G401.6 (cell line): ENCODE measurements around the gene PMEPA1.

Experiments
- FAIRE-seq: peaks from 2 replicates; lab custom pipeline; 2012; peaks lifted over from hg19 to GRCh38; lab: Jason Lieb, UNC

PMEPA1 gene

DNA sequence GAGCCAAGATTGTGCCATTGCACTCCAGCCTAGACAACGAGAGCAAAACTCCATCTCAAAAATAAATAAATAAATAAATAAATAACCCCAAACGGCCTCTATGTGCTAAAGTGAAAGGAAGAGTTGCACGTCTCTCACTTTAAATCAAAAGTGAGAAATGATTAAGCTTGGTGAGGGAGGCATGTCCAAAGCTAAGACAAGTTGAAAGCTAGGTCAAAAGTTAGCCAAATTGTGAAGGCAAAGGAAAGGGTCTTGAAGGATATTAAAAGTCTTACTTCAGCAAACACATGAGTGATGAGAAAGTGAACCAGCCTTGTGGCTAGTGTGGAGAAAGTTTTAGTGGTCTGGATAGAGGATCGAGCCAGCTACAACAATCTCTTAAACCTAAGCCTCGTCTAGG lies 103.9 kb downstream of the PMEPA1 start:
- no peak for FAIRE-seq

DNA sequence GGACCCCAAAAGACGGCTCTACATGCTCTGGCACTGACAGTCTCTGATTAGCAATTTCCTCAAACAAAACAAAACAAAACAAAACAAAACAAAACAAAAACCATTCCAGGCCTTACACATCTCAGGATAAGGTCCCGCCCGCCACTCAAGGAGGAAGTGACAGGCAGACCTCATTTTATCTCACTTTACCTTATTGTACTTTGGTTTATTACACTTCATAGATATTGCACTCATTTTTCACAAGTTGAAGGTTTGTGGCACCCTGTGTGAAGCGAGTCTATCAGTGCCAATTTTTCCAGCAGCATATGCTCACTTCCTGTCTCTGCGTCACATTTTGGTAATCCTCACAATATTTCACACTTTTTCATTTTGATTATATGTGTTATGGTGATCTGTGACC lies 104.8 kb downstream of the PMEPA1 start:
- no peak for FAIRE-seq

DNA sequence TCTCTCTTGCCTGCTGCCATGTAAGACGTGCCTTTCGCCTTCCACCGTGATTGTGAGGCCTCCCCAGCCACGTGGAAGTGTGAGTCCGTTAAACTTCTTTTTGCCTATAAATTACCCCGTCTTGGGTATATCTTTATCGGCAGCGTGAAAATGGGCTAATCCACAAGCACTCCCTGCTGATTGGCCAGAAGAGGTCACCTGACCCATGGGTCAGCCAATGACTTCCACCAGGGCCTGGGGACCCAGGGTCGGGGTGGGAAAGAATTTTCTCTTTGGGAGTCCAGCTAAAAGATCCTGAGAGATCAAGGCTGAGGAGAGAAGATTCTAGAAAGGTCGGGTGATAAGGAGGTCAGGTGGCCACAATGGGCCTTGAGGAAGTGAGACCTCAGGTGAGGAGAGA lies 106.7 kb downstream of the PMEPA1 start:
- FAIRE-seq, result no peak

DNA sequence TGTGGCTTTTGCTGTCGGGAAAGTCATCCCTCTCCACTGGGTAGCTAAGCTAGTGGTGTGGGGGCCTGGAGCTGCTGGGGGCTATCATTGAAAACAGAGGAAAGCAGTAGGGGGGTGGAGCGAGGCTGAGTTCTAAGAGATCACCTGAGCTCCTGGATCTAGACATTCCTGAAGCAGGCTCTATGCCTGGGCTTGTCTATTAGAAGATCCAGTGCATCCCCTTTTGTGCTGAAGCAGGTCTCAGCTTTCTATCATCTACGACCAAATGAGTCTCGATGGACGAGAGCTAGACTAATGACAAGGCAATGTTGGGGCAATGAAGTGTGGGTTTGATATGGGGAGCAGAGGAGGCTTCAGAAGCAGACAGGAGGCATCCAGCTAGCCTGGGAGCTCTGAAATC lies 108.1 kb downstream of the PMEPA1 start:
- no peak for FAIRE-seq

DNA sequence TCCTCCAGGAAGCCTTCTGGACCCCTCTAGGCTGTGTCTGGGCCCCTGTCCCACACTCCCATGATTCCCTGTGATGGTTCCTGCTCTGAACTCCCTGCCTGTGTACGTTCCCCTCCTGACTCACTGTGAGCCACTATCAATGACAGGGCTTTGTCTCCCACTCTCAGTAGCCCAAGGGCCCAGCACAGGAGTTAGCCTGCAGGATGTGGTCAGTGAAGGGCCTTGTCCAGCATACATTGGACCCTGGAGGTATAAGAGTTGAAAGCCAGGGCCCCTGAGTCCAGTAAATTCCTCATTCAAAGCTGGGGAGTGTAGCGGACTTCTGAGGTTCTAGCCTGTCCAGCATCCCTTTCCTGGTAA lies 108.6 kb downstream of the PMEPA1 start:
- no peak for FAIRE-seq

DNA sequence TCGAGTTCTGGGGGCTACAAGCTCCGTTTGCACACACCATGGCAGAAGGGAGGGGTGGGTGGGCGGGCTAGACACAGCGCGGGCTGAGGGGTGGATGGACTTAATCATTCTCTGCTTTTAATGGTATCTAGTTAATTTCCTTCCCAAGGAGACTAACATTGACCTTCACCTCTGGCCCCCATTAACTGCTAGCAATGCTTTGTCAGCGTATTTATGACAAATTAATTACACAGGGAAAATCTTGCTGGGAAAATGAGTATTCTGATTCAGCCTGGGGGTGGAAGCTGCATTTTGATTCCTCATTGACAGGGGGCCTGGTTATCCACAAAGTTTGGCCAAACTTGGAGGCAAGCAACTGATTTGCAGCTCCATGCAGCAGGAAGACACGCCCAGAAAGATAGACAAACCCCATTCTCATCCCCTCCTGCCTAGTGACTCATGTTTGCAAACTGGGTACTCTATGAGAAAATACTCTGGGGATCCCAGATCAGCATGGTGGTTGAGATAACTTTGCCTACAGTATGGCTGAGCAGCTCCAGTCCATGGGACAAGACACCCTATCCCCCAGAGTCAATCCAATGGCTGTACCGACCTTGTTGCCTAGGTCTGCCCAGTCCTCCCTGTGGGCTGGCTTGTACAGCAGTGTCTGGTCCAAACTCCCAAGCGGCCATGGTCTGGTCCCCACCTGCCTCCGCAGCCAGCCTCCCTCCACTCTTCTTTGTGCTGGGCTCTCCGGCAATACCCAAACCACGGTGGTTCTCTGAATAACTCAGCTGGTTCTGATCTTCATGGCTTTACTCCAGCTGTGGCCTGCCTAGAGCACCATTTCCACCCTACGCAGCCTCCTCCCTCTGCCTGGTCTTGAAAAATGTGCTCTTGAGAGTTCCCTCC lies 109.2 kb downstream of the PMEPA1 start:
- no peak for FAIRE-seq

DNA sequence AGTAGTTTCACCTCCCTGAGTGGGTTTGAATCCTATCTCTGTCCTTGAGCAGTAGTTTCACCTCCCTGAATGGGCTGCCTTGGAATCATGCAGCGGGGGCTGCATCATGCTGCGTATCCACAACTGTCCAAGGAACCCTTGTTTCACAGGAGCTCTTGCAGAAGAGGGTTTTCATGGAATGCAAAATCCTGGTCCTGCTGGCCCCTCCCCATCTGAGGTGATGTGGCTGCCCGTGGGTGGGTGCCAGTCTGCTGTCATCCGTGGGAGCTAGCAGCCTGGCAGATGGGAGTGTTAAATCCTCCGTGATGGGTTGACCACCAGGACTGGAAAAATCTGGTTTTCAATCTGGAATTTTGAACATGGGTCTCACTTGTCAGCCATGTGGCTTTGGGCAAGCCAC lies 111.3 kb downstream of the PMEPA1 start:
- FAIRE-seq, result no peak
